Cardiac fibroblast (primary cell): ENCODE results near the gene PASK.

Experiments
- DNase-seq, 2 donors: peaks; one replicate each; pipeline versions ENCODE4 v3.0.0 to v3.0.0-alpha.2; 2010; ENCODE audit warnings: low read depth in 2 of 2
- H3K4me3 ChIP-seq, 2 donors: replicated peaks in 1 of 2; 1 replicate in 1 of 2; 2 replicates in 1 of 2; pipeline ENCODE4 v1.5.1; 2011; ENCODE audit warnings: low read depth in 2 of 2, low read length in 2 of 2, mild to moderate bottlenecking in 2 of 2, moderate library complexity in 1 of 2
- CTCF ChIP-seq: IDR thresholded peaks from one replicate; pipeline ENCODE4 v1.5.1; 2011; ENCODE audit warnings: low read depth, mild to moderate bottlenecking, low read length, inconsistent platforms

Gene PASK

GRCh38 chr2:241103176-241103595 is 46.1 kb downstream of the PASK start:
- H3K4me3 ChIP-seq = peak overlapping the region; percentile 78 to 90
- no peak for TF ChIP-seq CTCF
- DNase-seq = no peak

GRCh38 chr2:241102239-241102803 is 47.0 kb downstream of the PASK start, which contains the start of gene MTERF4:
Gene MTERF4, minus strand, starts transcription at chr2:241102287. Its CDS starts 14 bp downstream, at chr2:241102273.
- H3K4me3 ChIP-seq = peak within 1 kb of the TSS; percentile 78 to 90
- TF ChIP-seq CTCF = no peak
- peak; percentile 81 to 82 for DNase-seq

GRCh38 chr2:241099246-241099645 is 50.0 kb downstream of the PASK start:
- H3K4me3 ChIP-seq = no peak overlapping the region
- TF ChIP-seq CTCF = no peak
- DNase-seq = no peak

GRCh38 chr2:241096979-241097378 is 52.3 kb downstream of the PASK start:
- no peak overlapping the region for H3K4me3 ChIP-seq
- no peak for TF ChIP-seq CTCF
- no peak for DNase-seq

- DNase-seq = no peak
- H3K4me3 ChIP-seq = no peak overlapping the region
- TF ChIP-seq CTCF = no peak
These were observed 53.5 kb downstream of the PASK start for GRCh38 chr2:241095594-241096290.

- TF ChIP-seq CTCF = no peak
- H3K4me3 ChIP-seq = no peak overlapping the region
- DNase-seq = no peak
These were observed 54.3 kb downstream of the PASK start for GRCh38 chr2:241094924-241095420.
